ENCODE results near the gene THSD8.
A peak's percentile ranks its signal among the peaks of the same experiment; 100 is the strongest.

THSD8 gene

GRCh38 chr19:12801466-12802266 lies at the start of gene THSD8, which contains the start of gene PRDX2:
THSD8 (plus strand) TSS chr19:12802069; CDS start chr19:12802072, 3 bp downstream.
PRDX2 (minus strand) TSS chr19:12801800; CDS start chr19:12801261, 539 bp downstream.
- ATAC-seq (peak; percentile 80), DNase-seq (peak; percentile 86 to 88)
- Mint-ChIP-seq H3K27me3 (no peaks in the 10 kb centered on the region), H3K27ac (peak within 1 kb of the TSS; percentile 87 to 88), H3K4me3 (peak within 1 kb of the TSS; percentile 87 to 92), H3K4me1 (peaks cover 42% of the 10 kb centered on the region), H3K9me3 (no peaks in the 10 kb centered on the region)

- DNase-seq (no peak), ATAC-seq (no peak)
- no peak overlapping the region for H3K27ac Mint-ChIP-seq
- H3K27me3 Mint-ChIP-seq = peaks cover 78% of the 10 kb centered on the region
- H3K4me1 Mint-ChIP-seq = peaks cover 5% of the 10 kb centered on the region
- H3K9me3 Mint-ChIP-seq = no peaks in the 10 kb centered on the region
- no peak overlapping the region for H3K4me3 Mint-ChIP-seq
Measured at GRCh38 chr19:12754465-12755196, 47.2 kb upstream of the THSD8 start.

- Mint-ChIP-seq H3K4me1 (peaks cover 11% of the 10 kb centered on the region), H3K27me3 (peaks cover 61% of the 10 kb centered on the region), H3K4me3 (no peak overlapping the region), H3K27ac (no peak overlapping the region), H3K9me3 (no peaks in the 10 kb centered on the region)
- DNase-seq (no peak), ATAC-seq (no peak)
Measured at GRCh38 chr19:12756150-12756883, 45.6 kb upstream of the THSD8 start.

- DNase-seq = peak; percentile 71 to 75
- Mint-ChIP-seq H3K27me3 (peaks cover 51% of the 10 kb centered on the region), H3K4me3 (peak overlapping the region; percentile 60 to 75), H3K4me1 (peaks cover 11% of the 10 kb centered on the region), H3K27ac (no peak overlapping the region), H3K9me3 (no peaks in the 10 kb centered on the region)
- peak; percentile 85 for ATAC-seq
Measured at GRCh38 chr19:12757544-12758274, 44.2 kb upstream of the THSD8 start.

- no peak overlapping the region for H3K4me3 Mint-ChIP-seq
- H3K4me1 Mint-ChIP-seq = peaks cover 11% of the 10 kb centered on the region
Measured at GRCh38 chr19:12759686-12760085, 42.2 kb upstream of the THSD8 start.

GRCh38 chr19:12763100-12763499 lies 38.8 kb upstream of the THSD8 start:
- H3K9me3 Mint-ChIP-seq = no peaks in the 10 kb centered on the region
- DNase-seq (no peak), ATAC-seq (no peak)
- peaks cover 10% of the 10 kb centered on the region for H3K27me3 Mint-ChIP-seq
- H3K4me3 Mint-ChIP-seq = no peak overlapping the region
- H3K27ac Mint-ChIP-seq = no peak overlapping the region
- H3K4me1 Mint-ChIP-seq = peaks cover 18% of the 10 kb centered on the region

More at GRCh38 chr19:12759686-12760085, 42.2 kb upstream of the THSD8 start:
- H3K27ac Mint-ChIP-seq = no peak overlapping the region
- no peak for ATAC-seq
- no peaks in the 10 kb centered on the region for H3K9me3 Mint-ChIP-seq
- no peak for DNase-seq
- H3K27me3 Mint-ChIP-seq = peaks cover 33% of the 10 kb centered on the region

GRCh38 chr19:12764698-12765097 lies 37.2 kb upstream of the THSD8 start:
- Mint-ChIP-seq H3K4me3 (no peak overlapping the region), H3K4me1 (peaks cover 24% of the 10 kb centered on the region), H3K9me3 (no peaks in the 10 kb centered on the region), H3K27me3 (no peaks in the 10 kb centered on the region), H3K27ac (no peak overlapping the region)
- DNase-seq = no peak
- no peak for ATAC-seq

GRCh38 chr19:12766051-12766521 lies 35.8 kb upstream of the THSD8 start:
- Mint-ChIP-seq H3K4me1 (peaks cover 26% of the 10 kb centered on the region), H3K4me3 (peak overlapping the region; percentile 58 to 77)

GRCh38 chr19:12767150-12767549 lies 34.7 kb upstream of the THSD8 start:
- H3K27ac Mint-ChIP-seq = no peak overlapping the region
- no peaks in the 10 kb centered on the region for H3K27me3 Mint-ChIP-seq
- DNase-seq (no peak), ATAC-seq (no peak)
- peaks cover 32% of the 10 kb centered on the region for H3K4me1 Mint-ChIP-seq
- H3K9me3 Mint-ChIP-seq = no peaks in the 10 kb centered on the region
- no peak overlapping the region for H3K4me3 Mint-ChIP-seq

More at GRCh38 chr19:12766051-12766521, 35.8 kb upstream of the THSD8 start:
- Mint-ChIP-seq H3K27me3 (no peaks in the 10 kb centered on the region), H3K9me3 (no peaks in the 10 kb centered on the region), H3K27ac (no peak overlapping the region)
- DNase-seq (peak; percentile 84 to 85), ATAC-seq (peak; percentile 92)

- Mint-ChIP-seq H3K27ac (no peak overlapping the region), H3K9me3 (no peaks in the 10 kb centered on the region), H3K27me3 (no peaks in the 10 kb centered on the region), H3K4me1 (peaks cover 32% of the 10 kb centered on the region), H3K4me3 (no peak overlapping the region)
- DNase-seq (no peak), ATAC-seq (no peak)
Measured at GRCh38 chr19:12767666-12768065, 34.2 kb upstream of the THSD8 start.

- H3K9me3 Mint-ChIP-seq = no peaks in the 10 kb centered on the region
- peak overlapping the region in 1 of 2 donors; percentile 66 for H3K4me3 Mint-ChIP-seq
- DNase-seq (peak in 1 of 2 donors; percentile 35), ATAC-seq (peak; percentile 45)
- peak overlapping the region in 1 of 2 donors; percentile 38 for H3K27ac Mint-ChIP-seq
- no peaks in the 10 kb centered on the region for H3K27me3 Mint-ChIP-seq
- peaks cover 46% of the 10 kb centered on the region for H3K4me1 Mint-ChIP-seq
Measured at GRCh38 chr19:12769689-12770088, 32.2 kb upstream of the THSD8 start.

- DNase-seq = no peak
- H3K4me1 Mint-ChIP-seq = peaks cover 44% of the 10 kb centered on the region
- H3K27me3 Mint-ChIP-seq = no peaks in the 10 kb centered on the region
- no peak overlapping the region for H3K4me3 Mint-ChIP-seq
- no peak for ATAC-seq
- no peak overlapping the region for H3K27ac Mint-ChIP-seq
- H3K9me3 Mint-ChIP-seq = no peaks in the 10 kb centered on the region
Measured at GRCh38 chr19:12770922-12771321, 30.9 kb upstream of the THSD8 start.

- ATAC-seq = no peak
- Mint-ChIP-seq H3K27ac (peak overlapping the region in 1 of 2 donors; percentile 80), H3K4me1 (peaks cover 40% of the 10 kb centered on the region), H3K27me3 (no peaks in the 10 kb centered on the region), H3K9me3 (no peaks in the 10 kb centered on the region), H3K4me3 (no peak overlapping the region)
- no peak for DNase-seq
Measured at GRCh38 chr19:12772323-12772722, 29.5 kb upstream of the THSD8 start.

- H3K9me3 Mint-ChIP-seq = no peaks in the 10 kb centered on the region
- peak overlapping the region; percentile 83 to 87 for H3K27ac Mint-ChIP-seq
- DNase-seq (no peak), ATAC-seq (no peak)
- H3K27me3 Mint-ChIP-seq = no peaks in the 10 kb centered on the region
- peaks cover 50% of the 10 kb centered on the region for H3K4me1 Mint-ChIP-seq
- peak overlapping the region in 1 of 2 donors; percentile 9 for H3K4me3 Mint-ChIP-seq
Measured at GRCh38 chr19:12773571-12773970, 28.3 kb upstream of the THSD8 start.

All from stimulated activated naive CD8-positive, alpha-beta T cell treated with anti-CD3 and anti-CD28 coated beads, Interleukin-15, amount 100 ng/mL, for 72 hours (primary cell).